Progenitor cell of endocrine pancreas (in vitro differentiated cells): ENCODE results near the gene ARID3B. TPM values are rescaled to one million over a fixed set of nuclear protein-coding genes. Genes with fewer than 3 reads are reported as not detected.
A peak's percentile ranks its signal among the peaks of the same experiment; 100 is the strongest.
"Not testable (repeated sequence)": the region's sequence is repeated elsewhere in the genome, so short reads cannot be mapped to it uniquely, and the experiment has no call there.

Experiments used
- DNase-seq: peaks from one replicate; pipeline ENCODE4 v3.0.0; 2021; ENCODE audit warnings: low spot score; ENCODE audit not compliant: unreplicated experiment
- H3K27ac Mint-ChIP-seq: 2 replicates; pipeline ENCODE4 v1.8.0; 2021; ENCODE audit warnings: mild to moderate bottlenecking, moderate library complexity, mixed read lengths
- H3K27me3 Mint-ChIP-seq: 2 replicates; pipeline ENCODE4 v1.8.0; 2021; ENCODE audit warnings: mixed read lengths
- H3K36me3 Mint-ChIP-seq: 2 replicates; pipeline ENCODE4 v1.8.0; 2022; ENCODE audit warnings: mixed read lengths; ENCODE audit not compliant: insufficient read depth
- H3K4me1 Mint-ChIP-seq: 2 replicates; pipeline ENCODE4 v1.8.0; 2021; ENCODE audit warnings: low read depth, mixed read lengths
- H3K4me3 Mint-ChIP-seq: 2 replicates; pipeline ENCODE4 v1.8.0; 2021; ENCODE audit warnings: low read depth, mild to moderate bottlenecking, moderate library complexity, mixed read lengths
- H3K9me3 Mint-ChIP-seq: 2 replicates; pipeline ENCODE4 v1.8.0; 2021; ENCODE audit warnings: low read depth, mixed read lengths
- CTCF ChIP-seq: fragments of 200-600 bp; sonication (generic); IDR thresholded peaks from one replicate; pipeline ENCODE4 v1.5.0; 2021; ENCODE audit warnings: antibody characterized with exemption, mild to moderate bottlenecking; ENCODE audit not compliant: unreplicated experiment
- total RNA-seq: library from RNA; stranded (reverse); gene quantifications from 2 replicates; pipeline ENCODE4 v1.2.1, GENCODE V29; 2021

Gene ARID3B
- total RNA-seq, 1 donor from 2014 or later, result 81.9 TPM

GRCh38 chr15:74511583-74511982, 29.4 kb upstream of the ARID3B start:
- Mint-ChIP-seq H3K4me3 (no peak overlapping the region), H3K27ac (peak overlapping the region; percentile 42), H3K27me3 (no peaks in the 10 kb centered on the region), H3K36me3 (no peaks in the 10 kb centered on the region), H3K4me1 (no peaks in the 10 kb centered on the region), H3K9me3 (no peaks in the 10 kb centered on the region)
- no peak for TF ChIP-seq CTCF
- DNase-seq, result no peak

DNA sequence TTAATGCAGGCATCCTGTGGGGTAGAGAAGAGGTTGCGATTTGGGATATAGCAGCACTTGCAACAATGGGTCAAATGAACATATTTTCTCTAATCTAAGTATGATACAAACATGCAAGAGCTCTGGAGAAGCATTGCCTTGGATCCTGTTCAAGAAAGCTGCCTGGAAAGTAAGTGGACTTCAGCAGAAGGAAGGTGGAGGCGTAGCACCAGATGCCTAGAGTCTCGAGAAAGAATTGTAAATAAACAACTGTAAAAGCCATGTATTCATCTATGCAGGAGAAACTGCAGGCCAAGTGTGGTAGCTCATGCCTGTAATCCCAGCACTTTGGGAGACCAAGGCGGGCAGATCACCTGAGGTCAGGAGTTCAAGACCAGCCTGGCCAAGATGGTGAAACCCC, 27.0 kb upstream of the ARID3B start:
- not testable (repeated sequence) for H3K36me3 Mint-ChIP-seq, H3K27ac Mint-ChIP-seq, H3K4me3 Mint-ChIP-seq, H3K9me3 Mint-ChIP-seq, DNase-seq, H3K27me3 Mint-ChIP-seq, H3K4me1 Mint-ChIP-seq

- Mint-ChIP-seq H3K27ac (no peak overlapping the region), H3K4me1 (no peaks in the 10 kb centered on the region), H3K4me3 (no peak overlapping the region), H3K36me3 (no peaks in the 10 kb centered on the region), H3K9me3 (no peaks in the 10 kb centered on the region), H3K27me3 (no peaks in the 10 kb centered on the region)
- TF ChIP-seq CTCF, result no peak
- DNase-seq, result no peak
These were observed 23.9 kb upstream of the ARID3B start for GRCh38 chr15:74517096-74517495.

DNA sequence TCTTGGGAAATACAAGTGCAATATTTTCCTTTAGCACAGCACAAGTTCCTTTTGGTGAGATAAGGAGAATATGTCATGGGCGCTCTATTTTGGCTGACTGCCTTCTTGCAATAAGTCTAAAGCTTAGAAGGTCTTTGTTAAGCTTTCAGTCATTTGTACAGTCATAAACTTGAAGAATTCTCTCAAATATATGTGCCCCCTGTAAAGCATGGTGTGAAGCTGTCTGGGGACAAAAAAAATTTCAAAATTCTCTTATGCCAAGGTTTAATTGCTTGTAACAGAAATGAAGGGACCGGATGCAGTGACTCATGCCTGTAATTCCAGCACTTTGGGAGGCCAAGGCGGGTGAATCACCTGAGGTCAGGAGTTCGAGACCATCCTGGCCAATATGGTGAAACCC, 21.7 kb upstream of the ARID3B start:
- no peak for DNase-seq
- no peaks in the 10 kb centered on the region for H3K9me3 Mint-ChIP-seq
- no peak overlapping the region for H3K4me3 Mint-ChIP-seq
- H3K27ac Mint-ChIP-seq, result no peak overlapping the region
- H3K36me3 Mint-ChIP-seq, result no peaks in the 10 kb centered on the region
- H3K4me1 Mint-ChIP-seq, result no peaks in the 10 kb centered on the region
- no peaks in the 10 kb centered on the region for H3K27me3 Mint-ChIP-seq
- TF ChIP-seq CTCF, result no peak

DNA sequence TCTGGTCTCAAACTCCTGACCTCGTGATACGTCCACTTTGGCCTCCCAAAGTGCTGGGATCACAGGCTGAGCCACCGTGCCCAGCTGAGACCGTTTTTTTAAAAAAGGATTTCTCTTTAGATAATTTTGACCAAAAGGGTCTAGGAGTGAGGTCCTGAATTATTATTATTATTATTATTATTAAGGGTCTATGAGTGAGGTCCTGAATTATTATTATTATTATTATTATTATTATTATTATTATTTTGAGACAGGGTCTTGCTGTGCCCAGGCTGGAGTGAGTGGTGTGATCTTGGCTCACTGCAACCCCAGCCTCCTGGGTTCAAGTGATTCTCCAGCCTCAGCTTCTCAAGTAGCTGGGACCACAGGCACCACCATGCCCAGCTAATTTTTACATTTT, 20.6 kb upstream of the ARID3B start:
- DNase-seq, result no peak
- Mint-ChIP-seq H3K27ac (no peak overlapping the region), H3K9me3 (no peaks in the 10 kb centered on the region), H3K27me3 (no peaks in the 10 kb centered on the region), H3K36me3 (no peaks in the 10 kb centered on the region), H3K4me3 (no peak overlapping the region), H3K4me1 (no peaks in the 10 kb centered on the region)
- TF ChIP-seq CTCF, result no peak

DNA sequence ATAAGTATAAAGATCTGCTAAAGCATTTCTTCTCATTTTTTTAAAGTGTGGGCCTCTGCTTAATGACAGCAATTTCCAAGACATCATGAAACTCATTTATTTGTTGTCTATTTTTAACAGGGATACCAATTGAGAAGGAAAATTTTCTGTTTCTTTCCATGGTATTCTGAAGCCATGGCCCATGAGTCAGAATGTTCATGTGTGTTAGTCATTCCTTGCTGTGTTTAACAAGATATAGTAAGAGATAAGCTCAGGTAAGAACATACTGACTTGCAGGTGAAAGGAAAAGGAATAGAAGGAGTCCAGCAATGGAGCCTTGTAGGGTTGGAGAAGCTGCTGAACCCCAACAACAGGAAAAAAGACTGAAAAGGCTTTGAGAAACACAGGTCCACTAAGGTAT, 17.0 kb upstream of the ARID3B start:
- no peaks in the 10 kb centered on the region for H3K9me3 Mint-ChIP-seq
- H3K4me1 Mint-ChIP-seq, result no peaks in the 10 kb centered on the region
- H3K36me3 Mint-ChIP-seq, result no peaks in the 10 kb centered on the region
- DNase-seq, result no peak
- no peaks in the 10 kb centered on the region for H3K27me3 Mint-ChIP-seq
- no peak overlapping the region for H3K27ac Mint-ChIP-seq
- H3K4me3 Mint-ChIP-seq, result no peak overlapping the region
- no peak for TF ChIP-seq CTCF
